Measurements from ENCODE around the gene UBL7.

DNA sequence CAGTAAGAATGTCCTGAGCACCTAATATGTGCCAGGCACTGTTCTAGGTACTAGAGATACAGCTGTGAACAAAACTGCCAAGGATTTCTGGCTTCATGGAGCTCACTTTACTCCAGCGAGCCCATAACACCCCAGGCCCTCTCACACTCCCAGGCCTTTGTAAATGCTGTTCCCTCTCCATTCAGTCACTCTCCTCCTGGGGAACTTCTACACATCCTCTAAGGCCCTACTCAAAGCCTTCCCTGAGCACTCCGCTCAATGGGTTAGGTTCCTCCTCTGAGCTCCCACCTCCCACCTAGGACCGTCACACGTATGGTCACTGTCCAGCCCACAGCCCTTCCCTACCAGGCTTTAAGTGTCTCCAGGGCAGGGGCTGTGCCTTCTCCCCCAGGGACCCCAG lies 54.4 kb downstream of the UBL7 start:
- TF ChIP-seq, protein P1, sequence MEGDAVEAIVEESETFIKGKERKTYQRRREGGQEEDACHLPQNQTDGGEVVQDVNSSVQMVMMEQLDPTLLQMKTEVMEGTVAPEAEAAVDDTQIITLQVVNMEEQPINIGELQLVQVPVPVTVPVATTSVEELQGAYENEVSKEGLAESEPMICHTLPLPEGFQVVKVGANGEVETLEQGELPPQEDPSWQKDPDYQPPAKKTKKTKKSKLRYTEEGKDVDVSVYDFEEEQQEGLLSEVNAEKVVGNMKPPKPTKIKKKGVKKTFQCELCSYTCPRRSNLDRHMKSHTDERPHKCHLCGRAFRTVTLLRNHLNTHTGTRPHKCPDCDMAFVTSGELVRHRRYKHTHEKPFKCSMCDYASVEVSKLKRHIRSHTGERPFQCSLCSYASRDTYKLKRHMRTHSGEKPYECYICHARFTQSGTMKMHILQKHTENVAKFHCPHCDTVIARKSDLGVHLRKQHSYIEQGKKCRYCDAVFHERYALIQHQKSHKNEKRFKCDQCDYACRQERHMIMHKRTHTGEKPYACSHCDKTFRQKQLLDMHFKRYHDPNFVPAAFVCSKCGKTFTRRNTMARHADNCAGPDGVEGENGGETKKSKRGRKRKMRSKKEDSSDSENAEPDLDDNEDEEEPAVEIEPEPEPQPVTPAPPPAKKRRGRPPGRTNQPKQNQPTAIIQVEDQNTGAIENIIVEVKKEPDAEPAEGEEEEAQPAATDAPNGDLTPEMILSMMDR (IDR thresholded peaks at IDR 0.05) = no peak
- no peak for TF ChIP-seq EZH2 (IDR thresholded peaks at IDR 0.05; ENCODE audit: borderline replicate concordance, insufficient read depth, low read depth, low read length, poor library complexity, severe bottlenecking)

Measured in B cell (primary cell).